NCI-H2196 treated with DMSO at 0.1 percent for 48 hours (cell line): ENCODE results near the gene NEIL3.

ENCODE experiments used
- DNase-seq: peaks from one replicate; lab custom pipeline; 2025; ENCODE audit not compliant: unreplicated experiment; lab: John Stamatoyannopoulos, UW

NEIL3 gene, protein sequence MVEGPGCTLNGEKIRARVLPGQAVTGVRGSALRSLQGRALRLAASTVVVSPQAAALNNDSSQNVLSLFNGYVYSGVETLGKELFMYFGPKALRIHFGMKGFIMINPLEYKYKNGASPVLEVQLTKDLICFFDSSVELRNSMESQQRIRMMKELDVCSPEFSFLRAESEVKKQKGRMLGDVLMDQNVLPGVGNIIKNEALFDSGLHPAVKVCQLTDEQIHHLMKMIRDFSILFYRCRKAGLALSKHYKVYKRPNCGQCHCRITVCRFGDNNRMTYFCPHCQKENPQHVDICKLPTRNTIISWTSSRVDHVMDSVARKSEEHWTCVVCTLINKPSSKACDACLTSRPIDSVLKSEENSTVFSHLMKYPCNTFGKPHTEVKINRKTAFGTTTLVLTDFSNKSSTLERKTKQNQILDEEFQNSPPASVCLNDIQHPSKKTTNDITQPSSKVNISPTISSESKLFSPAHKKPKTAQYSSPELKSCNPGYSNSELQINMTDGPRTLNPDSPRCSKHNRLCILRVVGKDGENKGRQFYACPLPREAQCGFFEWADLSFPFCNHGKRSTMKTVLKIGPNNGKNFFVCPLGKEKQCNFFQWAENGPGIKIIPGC

DNA sequence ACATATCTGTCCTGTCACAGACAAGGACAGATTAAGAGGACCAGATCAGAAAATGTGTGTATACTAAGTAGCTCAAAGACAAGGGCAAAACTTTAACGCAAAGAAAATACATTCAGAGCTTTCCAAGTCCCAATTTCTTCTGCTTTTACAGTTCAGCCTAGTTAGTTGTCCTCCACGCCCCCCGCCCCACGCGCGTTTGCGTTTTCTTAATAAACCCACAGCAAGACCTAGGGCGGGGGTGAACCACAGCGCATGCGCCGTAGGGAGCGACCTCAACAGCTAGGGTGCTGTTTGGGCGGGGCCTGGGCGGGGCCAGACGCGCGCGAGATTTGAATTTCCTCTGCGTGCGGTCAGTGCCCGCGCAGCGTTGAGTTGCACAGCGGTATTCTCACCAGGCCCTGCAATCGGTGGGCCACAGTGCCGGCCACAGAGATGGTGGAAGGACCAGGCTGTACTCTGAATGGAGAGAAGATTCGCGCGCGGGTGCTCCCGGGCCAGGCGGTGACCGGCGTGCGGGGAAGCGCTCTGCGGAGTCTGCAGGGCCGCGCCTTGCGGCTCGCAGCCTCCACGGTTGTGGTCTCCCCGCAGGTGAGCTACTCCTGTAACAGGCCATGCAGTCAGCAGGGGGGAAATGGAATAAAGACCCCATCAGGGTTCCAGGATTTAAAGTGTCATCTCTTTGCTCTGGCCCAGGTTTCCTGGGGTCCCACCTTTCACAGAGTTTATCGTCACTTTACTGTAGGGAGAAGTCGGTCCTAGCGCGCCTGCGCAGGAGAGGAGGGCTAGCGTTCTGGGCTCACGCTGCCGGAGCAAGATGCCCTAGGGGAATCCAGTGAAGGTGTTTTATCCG lies at the start of gene NEIL3:
Gene NEIL3, plus strand, starts transcription at position 353 of the 850 bp plus-strand sequence. Its CDS starts 80 bp downstream, at position 433.
- peak; percentile 41 for DNase-seq

DNA sequence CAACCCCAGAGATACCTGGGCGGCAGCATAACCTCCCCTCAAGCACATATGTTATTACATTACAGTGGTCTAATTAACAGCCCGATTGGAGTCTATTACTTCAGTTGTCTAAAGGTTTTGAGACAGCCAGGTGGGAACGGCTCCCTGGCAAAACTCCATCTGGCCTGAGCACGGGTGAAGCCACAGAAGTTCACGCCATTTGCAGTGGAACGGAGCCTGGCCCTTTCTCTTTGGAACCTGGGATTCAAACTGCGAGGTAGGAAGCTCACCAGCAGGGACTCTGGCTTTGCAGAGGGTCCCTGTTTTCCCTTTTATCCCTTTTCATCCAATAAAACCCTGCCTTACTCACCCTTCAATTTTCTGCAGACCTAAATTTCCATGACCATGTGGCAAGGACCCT lies 45.9 kb upstream of the NEIL3 start:
- no peak for DNase-seq

DNA sequence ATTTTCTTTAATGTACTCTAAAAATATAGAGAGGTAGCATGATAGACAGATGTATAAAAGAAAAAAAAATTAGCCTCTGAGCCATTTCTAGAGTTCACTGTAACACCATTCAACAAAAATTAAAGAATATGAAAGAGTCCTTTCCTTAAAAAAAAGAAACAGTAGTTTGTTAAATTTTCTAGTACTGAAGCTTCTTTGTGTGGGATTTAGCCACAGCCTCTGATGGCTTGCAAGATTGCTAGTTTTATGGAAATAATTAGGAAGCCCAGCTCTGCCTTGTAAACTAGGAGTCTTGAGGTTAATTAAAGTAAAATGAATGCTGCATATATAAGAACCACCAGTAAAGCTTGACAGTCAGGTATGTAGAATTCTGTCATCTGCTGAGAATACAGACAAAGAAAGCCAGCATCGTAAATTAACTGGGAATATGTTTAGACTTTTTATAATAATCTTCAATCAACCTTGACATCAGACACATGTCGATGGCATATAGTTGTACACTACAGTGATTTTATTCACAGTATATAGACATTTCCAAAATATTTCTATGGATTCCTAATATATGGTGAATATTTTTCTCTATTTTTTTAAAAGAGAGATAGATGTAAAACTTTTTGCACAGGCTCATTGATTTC lies 44.8 kb upstream of the NEIL3 start:
- no peak for DNase-seq

DNA sequence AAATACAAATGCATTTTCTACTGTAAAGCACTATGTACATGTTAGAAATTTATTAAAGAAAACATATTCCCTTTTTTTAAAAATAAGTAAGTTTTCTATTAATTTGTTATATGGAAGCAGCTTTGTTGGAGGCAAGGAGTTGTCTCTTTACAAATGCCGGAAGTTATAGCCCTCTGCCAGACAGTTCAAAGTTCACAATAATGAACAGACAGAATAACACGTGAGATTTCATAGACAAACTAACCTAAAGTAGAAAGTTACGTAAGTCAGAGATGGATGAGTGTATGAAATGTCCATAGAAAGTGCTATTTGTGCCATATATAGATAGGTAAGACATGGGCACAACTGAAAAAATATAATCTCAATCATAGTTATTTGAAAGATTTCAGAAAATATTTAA lies 43.9 kb upstream of the NEIL3 start:
- DNase-seq = no peak

DNA sequence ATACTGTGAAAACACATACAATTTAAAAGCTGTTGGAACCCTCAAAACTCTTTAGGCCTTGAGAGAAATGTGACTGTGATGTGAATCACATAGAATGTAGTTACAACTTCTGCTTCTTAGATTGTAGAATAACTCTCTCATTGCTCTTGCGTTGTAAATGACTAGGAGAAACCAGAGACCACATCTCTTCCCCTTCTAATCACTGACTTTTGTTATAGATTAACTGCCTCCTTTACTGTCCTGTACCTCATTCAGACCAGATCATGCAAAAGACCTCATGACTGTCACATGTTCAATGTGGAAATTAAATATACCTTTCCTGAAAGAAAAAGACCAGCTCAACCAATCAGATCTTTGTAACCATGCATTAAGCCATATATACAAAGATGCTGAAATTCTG lies 43.2 kb upstream of the NEIL3 start:
- DNase-seq = no peak

DNA sequence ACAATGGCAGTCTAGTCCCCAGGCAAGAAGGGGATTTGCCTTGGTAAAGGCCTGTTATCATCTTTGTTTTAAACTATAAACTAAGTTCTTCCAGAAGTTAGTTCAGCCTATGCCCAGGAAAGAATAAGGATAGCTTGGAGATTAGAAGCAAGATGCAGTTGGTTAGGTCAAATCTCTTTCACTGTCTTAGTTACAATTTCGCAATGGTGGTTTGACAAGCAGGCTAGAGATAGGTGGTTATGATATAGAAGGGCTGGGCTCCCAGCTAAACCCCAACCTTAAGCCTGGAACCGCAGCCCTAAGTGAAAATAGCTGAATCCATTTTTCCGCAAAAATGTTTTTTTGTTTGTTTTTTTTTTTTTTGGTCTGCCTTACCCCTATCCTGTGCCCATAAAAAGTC lies 41.8 kb upstream of the NEIL3 start:
- DNase-seq = no peak

DNA sequence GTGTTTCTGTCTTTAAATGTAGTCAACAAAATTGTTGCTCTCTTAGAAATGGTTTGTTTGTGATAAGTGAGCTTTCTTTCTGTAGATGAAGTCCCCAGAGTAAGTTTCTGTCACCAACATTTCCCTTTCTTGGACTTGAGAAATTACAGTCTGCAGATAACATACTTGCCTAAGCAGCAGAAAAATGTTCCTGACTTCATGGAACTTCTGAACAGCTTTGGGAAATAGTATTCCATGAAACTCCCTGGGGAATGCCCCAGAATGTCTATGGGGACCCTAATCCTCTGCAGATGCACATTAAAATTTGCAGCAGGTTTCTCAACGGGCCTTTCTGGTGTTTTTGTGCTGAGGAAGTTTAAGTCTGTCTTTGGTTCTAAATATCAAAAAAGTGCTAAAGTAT lies 38.6 kb upstream of the NEIL3 start:
- DNase-seq = no peak

DNA sequence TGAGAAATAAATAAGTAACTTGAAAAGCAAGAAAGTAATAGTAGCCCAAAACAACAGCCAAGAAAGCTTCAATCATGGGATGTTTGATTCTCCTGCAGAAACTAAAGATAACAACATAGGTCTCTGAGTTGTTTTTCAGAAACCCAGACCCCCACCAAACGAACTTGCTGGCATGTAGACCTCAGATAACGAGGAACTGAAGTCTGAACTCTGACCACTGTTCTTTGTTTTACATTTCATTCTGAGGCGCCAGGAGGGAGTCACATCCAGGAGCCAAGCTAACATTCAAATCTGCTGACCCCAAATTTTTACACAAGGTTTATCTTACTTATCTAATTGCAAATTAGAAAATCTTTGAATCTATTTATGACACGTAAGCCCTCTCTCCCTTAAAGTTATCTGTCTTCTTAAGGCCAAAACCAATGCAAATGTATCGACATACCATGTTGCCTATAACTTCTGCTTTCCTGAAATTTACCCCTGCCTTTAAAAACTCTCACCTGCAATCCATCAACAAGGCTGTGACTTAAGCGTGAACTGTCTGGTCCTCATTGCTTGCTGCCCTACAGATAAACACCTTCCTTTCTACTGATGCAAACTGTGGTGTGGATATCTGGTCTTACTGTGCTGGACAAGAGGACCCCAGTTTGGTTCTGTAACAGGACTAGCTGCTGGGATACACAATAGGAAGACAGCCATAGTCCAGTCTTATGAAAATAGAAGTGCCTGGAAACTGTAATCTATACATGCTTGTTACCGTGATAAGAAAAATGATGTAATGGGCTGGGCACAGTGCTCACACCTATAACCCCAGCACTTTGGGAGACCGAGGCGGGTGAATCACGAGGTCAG lies 37.5 kb upstream of the NEIL3 start:
- no peak for DNase-seq

DNA sequence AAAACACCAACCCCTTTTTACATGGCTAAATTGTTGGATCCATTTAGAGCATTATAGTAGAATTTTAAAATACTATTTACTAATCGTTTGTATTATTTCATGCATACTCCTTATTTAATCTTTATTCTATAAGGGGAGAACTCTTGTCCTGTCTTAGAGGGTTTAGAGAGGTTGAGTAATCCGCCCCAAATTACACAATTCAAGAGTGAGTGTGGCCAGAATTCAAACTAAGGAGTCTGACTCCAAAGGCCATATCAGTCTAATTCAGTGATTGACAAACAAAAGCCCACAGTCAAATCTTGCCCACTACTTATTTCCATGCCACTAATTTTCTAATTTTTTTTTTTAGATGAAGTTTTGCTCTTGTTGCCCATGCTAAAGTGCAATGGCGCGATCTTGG lies 33.7 kb upstream of the NEIL3 start:
- no peak for DNase-seq

DNA sequence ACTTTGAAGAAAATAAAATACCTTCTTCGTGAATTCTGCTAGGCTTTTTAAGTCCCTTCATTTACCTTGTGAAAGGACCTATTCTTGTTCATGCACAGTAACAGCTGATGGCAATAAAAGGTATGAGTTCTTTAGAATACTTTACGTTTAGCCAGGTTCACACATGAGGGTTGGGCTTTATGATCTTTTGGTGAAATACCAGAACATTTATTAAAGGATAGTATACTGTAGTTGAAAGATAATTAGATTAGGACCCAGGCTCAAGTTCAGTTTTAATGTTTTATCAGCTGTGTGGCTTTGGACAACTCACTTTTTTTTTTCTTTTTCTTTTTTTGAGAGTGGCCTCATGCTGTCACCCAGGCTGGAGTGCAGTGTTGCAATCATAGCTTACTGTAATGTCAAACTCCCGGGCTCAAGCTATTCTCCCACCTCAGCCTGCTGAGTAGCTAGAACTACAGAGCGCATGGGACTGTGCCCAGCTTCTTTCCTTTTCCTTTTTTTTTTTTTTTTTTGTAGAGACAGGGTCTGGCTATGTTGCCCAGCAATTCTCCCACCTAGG lies 28.2 kb upstream of the NEIL3 start:
- no peak for DNase-seq

DNA sequence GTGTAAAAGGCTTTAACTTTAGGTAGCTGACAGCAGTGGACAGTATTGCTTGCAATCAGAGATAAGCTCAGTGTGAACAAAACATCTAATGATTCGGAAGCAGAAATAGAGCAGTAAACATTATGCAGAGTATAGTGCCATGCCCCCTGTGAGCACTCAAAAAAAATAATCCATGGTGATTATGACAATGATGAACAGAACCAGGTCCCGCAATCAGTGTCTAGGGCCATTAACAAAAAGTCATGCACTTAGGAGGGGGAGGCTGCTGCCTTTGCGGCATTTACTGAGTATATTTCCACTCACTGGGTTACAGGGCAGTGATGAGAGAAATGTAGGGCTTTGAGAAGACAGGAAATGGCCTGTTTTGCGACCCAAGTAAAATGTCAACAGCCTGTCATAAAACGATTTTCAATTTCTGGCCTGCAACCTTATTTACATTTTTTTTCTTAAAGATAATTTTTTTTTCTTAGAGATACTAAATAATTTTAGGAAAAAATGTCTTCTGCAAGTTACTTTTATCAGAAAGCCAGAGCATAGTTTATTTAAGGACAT lies 27.3 kb upstream of the NEIL3 start:
- DNase-seq = no peak

DNA sequence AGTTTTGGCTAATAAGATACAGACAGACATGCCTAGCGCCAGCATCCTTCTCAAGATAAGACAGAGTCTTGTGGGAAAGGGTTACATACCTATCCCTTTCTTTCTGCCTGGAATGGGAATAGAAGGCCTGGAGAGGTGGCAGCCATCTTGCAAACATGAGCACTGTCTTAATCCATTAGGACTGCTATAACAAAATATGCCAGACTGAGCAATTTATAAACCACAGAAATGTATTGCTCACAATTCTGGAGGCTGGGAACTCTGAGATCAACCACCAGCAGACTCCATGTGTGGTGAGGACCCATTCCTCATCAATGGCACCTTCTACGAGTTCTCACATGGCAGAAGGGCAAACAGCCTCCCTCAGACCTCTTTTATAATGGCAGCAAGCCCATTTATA lies 26.5 kb upstream of the NEIL3 start:
- no peak for DNase-seq

DNA sequence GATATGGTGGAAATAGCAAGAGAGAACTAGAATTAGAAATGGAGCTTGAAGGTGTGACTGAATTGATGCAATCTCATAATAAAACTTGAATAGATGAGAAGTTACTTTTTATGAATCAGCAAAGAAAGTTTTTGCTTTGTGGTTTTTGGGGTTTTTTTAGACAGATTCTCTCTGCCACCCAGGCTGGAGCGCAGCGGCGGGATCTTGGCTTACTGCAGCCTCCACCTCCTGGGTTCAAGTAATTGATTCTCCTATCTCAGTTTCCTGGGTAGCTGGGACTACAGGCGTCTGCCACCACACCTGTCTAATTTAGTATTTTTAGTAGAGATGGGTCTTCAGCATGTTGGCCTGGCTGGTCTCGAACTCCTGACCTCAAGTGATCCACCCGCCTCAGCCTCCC lies 23.7 kb upstream of the NEIL3 start:
- no peak for DNase-seq

DNA sequence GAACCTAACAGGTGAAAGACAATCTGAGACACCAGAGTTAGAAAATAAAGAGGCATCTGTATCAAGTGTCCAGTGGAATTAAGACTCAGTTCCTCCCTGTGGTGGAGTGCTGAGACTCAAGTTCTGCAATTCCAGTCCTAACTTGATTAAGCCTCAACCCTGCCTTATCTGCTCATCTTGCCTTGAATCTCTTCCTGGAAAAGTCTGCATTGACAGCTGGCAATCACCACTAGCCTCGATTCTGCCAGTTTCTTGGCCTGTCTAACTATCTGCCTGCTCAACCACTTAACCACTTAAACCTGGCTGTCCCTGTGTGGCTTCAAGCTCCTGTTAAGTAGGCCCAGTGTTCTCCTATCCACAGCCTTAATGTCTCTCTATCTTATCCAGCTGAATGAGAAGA lies 22.4 kb upstream of the NEIL3 start:
- DNase-seq = no peak

DNA sequence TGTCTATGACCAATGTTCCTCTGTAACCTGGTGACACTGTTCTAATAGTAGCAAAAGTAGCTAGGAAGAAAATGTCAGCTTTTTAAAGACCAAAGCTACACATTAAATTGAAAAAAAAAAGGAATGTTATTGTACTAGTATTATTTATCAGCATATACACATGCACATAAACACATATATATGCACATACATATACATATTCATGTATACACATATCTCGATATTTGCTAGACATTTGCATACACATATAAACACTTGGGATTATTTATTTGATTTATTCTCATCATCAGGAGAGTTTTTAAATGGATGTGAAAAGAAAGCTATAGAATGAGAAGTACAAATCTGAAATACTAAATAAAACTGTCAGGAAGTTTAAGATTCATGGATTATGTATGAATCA lies 21.3 kb upstream of the NEIL3 start:
- no peak for DNase-seq

DNA sequence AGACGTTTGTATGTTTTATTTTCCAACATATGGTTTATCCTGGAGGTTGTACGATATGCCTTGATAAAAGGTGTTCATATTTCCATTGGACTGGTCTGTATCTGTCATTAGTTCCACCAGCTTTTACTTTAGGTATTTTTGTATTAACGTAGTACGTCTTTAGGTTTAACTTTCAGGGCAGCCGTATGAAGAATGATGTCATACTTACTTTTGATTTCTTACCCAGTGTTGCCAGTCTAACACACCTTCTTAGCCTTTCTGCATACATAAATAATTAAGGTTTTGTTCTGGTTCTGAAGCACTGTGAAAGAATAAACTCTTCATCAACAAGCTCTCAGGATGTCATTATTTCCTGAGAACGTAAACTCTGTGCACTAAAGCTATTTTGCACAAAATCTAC lies 18.9 kb upstream of the NEIL3 start:
- no peak for DNase-seq

DNA sequence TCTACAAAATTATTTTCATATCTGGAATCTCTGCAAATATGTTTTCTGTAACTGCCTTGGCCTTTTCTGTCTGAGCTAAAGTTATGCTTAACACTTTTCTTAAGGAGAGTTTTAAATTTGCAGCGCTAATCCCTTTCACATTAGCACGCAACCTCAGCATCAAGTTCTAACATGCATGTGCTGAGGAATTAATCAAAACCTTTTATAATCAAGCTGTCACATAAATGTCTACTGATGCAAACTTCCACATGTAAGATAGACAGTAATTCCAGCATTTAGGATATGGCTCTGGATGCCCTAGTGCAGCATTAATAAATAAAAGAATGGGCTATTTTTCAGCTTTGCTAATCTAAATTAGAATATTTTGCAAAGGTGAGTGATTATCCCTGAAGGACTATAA lies 17.5 kb upstream of the NEIL3 start:
- no peak for DNase-seq

DNA sequence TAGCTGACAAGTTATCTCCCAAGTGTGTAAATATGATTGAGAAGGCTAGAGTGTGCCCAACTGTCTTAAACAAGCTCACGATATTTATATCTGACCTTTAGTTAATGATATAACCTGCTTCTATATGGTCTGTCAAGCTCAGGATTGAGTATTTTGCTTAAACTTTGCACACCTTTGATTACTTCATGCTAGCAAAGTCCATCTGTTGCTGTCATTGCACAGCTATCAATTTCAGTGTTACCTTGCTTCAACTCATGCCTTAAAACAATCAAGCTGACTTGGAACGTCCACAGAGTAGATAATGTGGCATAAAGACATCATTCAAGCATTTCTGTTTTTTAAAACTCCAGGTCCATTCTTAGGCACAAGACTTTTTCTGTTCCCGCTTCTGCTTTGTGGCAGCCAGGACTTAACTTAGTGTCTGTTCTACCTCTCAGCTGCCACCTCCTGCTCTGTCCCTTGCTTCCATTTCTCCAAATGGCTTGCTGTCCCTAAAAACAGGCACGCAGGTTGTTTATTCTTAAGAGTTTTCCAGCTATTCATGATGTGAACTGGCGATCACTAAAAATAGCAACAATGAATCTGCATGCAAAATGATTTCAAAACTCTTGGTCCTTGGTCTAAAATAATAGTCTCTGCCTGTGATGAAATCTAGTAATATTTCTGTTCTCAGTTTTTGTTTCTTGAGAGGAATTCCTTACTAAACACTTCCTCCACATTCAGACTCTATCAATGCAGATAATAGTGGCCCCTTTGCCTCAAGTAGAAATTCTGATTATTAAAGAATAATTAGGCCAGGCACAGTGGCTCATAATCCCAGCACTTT lies 16.3 kb upstream of the NEIL3 start:
- no peak for DNase-seq

DNA sequence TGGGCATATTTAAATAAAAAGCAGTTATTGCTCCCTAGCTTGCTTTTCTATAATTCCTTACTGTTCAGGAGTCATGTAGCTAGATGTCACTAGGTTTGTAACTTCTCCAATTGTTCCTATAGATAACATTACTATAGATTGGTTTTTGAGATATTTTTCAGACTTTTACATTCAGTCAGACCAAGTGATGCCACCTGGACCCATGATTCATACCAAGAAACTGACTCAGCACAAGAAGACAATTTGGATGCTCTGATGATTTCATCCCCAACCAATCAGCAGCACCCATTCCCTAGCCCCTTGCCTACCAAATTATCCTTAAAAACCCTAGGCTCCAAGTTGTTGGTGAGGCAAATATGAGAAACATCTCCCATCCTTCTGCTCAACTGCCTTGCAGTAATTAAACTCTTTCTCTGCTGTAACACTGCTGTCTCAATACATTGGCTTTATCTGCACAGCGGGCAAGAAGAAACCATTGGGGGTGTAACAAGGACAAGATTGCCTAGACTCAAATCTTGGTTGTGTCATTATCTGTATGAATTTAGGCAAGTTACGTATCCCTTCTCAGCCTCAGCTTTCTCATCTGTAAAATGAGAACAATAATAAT lies 11.8 kb upstream of the NEIL3 start:
- DNase-seq = no peak
